ENCODE data around the gene NR1I2. TPM values are rescaled to one million over a fixed set of nuclear protein-coding genes. Genes with fewer than 3 reads are reported as not detected.

The NR1I2 gene
- polyA plus RNA-seq, 3 donors: 0.07 TPM; not detected in 2

- Histone ChIP-seq H3K79me2 (ENCODE audit: insufficient read depth, low read length) (no peaks in the 10 kb centered on the region), H3K27me3 (ENCODE audit: control insufficient read depth in 2 of 2, insufficient read depth in 2 of 2, low read length in 2 of 2) (no peaks in the 10 kb centered on the region), H3K4me1 (ENCODE audit: control insufficient read depth in 1 of 2, insufficient read depth in 2 of 2, low read length in 2 of 2) (peaks cover 9% of the 10 kb centered on the region in 2 donors), H3K4me3 (replicated peaks in 1 of 3; ENCODE audit: low read depth in 2 of 3, low read length in 3 of 3) (no peak overlapping the region), H3K9me3 (replicated peaks in 1 of 2; ENCODE audit: control insufficient read depth in 1 of 2, insufficient read depth in 1 of 2, low read length in 2 of 2) (no peaks in the 10 kb centered on the region), H3K27ac (ENCODE audit: low read depth in 1 of 2, low read length in 2 of 2) (no peak overlapping the region), H4K20me1 (ENCODE audit: insufficient read depth, low read length) (no peaks in the 10 kb centered on the region), H3K36me3 (replicated peaks in 1 of 2; ENCODE audit: control insufficient read depth in 1 of 2, insufficient read depth in 2 of 2, low read length in 2 of 2) (no peaks in the 10 kb centered on the region), H3K4me2 (replicated peaks; ENCODE audit: extremely low read depth, low read length, poor library complexity, severe bottlenecking) (no peak overlapping the region), H2AFZ (ENCODE audit: insufficient read depth, low read depth, low read length, poor library complexity, severe bottlenecking) (no peak overlapping the region), H3K9ac (ENCODE audit: insufficient read depth, low read length, poor library complexity, severe bottlenecking) (no peak overlapping the region)
- no peak for DNase-seq
- H3K27me3 Mint-ChIP-seq (ENCODE audit: low read depth in 3 of 3): peaks cover 0 to 2% (median 0%) of the 10 kb centered on the region in 3 donors
- intact Hi-C loops (cut with micrococcal nuclease): no loop called here
- peaks cover 13% of the 10 kb centered on the region for H3K4me1 Mint-ChIP-seq
- H3K9me3 Mint-ChIP-seq: no peaks in the 10 kb centered on the region
- WGBS (ENCODE audit: insufficient coverage): 100% methylated on average over 1 of the region's 3 CpGs
- H3K27ac Mint-ChIP-seq: no peak overlapping the region
- no peak overlapping the region for H3K4me3 Mint-ChIP-seq
- no peaks in the 10 kb centered on the region for H3K36me3 Mint-ChIP-seq
- no peak for TF ChIP-seq CTCF (IDR thresholded peaks at IDR 0.05)
Observed at GRCh38 chr3:119746423-119746822, 35.5 kb upstream of the NR1I2 start.

DNA sequence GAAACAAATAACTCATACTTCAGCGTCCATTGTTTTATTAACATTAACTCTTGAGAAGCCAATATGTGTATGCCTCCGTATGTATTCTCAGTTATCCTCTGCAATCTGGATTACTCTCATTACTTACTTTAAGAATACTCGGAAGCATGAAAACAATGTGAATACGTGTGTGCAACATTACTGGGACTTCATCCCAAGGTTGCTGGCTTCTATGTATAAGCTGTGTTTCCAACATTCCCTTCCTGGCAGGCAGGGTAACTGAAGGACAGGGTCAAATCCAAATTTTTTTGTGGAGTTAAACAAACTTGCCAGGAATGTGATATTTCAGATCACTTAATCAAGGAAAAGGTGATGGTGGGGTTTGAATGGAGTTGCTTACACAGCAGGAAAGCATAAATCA, 34.5 kb upstream of the NR1I2 start:
- H4K20me1 ChIP-seq (ENCODE audit: insufficient read depth, low read length): no peaks in the 10 kb centered on the region
- intact Hi-C loops (cut with micrococcal nuclease): no loop called here
- TF ChIP-seq CTCF (IDR thresholded peaks at IDR 0.05): no peak
- no peak overlapping the region for H3K27ac Mint-ChIP-seq
- no peak overlapping the region for H3K4me3 Mint-ChIP-seq
- no peak for DNase-seq
- no peaks in the 10 kb centered on the region for H3K9me3 ChIP-seq (replicated peaks in 1 of 2; ENCODE audit: control insufficient read depth in 1 of 2, insufficient read depth in 1 of 2, low read length in 2 of 2)
- WGBS (ENCODE audit: insufficient coverage): 94% methylated on average over 3 of the region's 4 CpGs
- H3K36me3 Mint-ChIP-seq: no peaks in the 10 kb centered on the region
- H3K27me3 Mint-ChIP-seq (ENCODE audit: low read depth in 3 of 3): peaks cover 0 to 2% (median 0%) of the 10 kb centered on the region in 3 donors
- H3K27ac ChIP-seq (ENCODE audit: low read depth in 1 of 2, low read length in 2 of 2): no peak overlapping the region
- H3K79me2 ChIP-seq (ENCODE audit: insufficient read depth, low read length): no peaks in the 10 kb centered on the region
- no peak overlapping the region for H3K4me2 ChIP-seq (replicated peaks; ENCODE audit: extremely low read depth, low read length, poor library complexity, severe bottlenecking)
- peaks cover 3 to 4% of the 10 kb centered on the region in 2 donors for H3K4me1 ChIP-seq (ENCODE audit: control insufficient read depth in 1 of 2, insufficient read depth in 2 of 2, low read length in 2 of 2)
- H2AFZ ChIP-seq (ENCODE audit: insufficient read depth, low read depth, low read length, poor library complexity, severe bottlenecking): no peak overlapping the region
- H3K4me1 Mint-ChIP-seq: peaks cover 5% of the 10 kb centered on the region
- no peaks in the 10 kb centered on the region for H3K27me3 ChIP-seq (ENCODE audit: control insufficient read depth in 2 of 2, insufficient read depth in 2 of 2, low read length in 2 of 2)
- H3K9ac ChIP-seq (ENCODE audit: insufficient read depth, low read length, poor library complexity, severe bottlenecking): no peak overlapping the region
- H3K4me3 ChIP-seq (replicated peaks in 1 of 3; ENCODE audit: low read depth in 2 of 3, low read length in 3 of 3): no peak overlapping the region
- H3K36me3 ChIP-seq (replicated peaks in 1 of 2; ENCODE audit: control insufficient read depth in 1 of 2, insufficient read depth in 2 of 2, low read length in 2 of 2): no peaks in the 10 kb centered on the region
- H3K9me3 Mint-ChIP-seq: peaks cover 0 to 2% (median 0%) of the 10 kb centered on the region in 7 donors
